ENCODE results near the gene CLMN.

Gene CLMN

GRCh38 chr14:95301527-95302187 is 18.1 kb downstream of the CLMN start:
- peak in 1 of 2 donors; percentile 41 for DNase-seq
- Histone ChIP-seq H3K4me1 (peaks cover 0 to 17% (median 4%) of the 10 kb centered on the region in 4 donors), H3K9me3 (no peaks in the 10 kb centered on the region), H3K4me3 (no peak overlapping the region), H3K27me3 (no peaks in the 10 kb centered on the region), H3K36me3 (no peaks in the 10 kb centered on the region), H3K27ac (no peak overlapping the region)
- intact Hi-C loops (cut with DNase I; ENCODE audit: low total_unique reads) = no loop called here
- TF ChIP-seq, protein P1, sequence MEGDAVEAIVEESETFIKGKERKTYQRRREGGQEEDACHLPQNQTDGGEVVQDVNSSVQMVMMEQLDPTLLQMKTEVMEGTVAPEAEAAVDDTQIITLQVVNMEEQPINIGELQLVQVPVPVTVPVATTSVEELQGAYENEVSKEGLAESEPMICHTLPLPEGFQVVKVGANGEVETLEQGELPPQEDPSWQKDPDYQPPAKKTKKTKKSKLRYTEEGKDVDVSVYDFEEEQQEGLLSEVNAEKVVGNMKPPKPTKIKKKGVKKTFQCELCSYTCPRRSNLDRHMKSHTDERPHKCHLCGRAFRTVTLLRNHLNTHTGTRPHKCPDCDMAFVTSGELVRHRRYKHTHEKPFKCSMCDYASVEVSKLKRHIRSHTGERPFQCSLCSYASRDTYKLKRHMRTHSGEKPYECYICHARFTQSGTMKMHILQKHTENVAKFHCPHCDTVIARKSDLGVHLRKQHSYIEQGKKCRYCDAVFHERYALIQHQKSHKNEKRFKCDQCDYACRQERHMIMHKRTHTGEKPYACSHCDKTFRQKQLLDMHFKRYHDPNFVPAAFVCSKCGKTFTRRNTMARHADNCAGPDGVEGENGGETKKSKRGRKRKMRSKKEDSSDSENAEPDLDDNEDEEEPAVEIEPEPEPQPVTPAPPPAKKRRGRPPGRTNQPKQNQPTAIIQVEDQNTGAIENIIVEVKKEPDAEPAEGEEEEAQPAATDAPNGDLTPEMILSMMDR (IDR thresholded peaks at IDR 0.05) = no peak

DNA sequence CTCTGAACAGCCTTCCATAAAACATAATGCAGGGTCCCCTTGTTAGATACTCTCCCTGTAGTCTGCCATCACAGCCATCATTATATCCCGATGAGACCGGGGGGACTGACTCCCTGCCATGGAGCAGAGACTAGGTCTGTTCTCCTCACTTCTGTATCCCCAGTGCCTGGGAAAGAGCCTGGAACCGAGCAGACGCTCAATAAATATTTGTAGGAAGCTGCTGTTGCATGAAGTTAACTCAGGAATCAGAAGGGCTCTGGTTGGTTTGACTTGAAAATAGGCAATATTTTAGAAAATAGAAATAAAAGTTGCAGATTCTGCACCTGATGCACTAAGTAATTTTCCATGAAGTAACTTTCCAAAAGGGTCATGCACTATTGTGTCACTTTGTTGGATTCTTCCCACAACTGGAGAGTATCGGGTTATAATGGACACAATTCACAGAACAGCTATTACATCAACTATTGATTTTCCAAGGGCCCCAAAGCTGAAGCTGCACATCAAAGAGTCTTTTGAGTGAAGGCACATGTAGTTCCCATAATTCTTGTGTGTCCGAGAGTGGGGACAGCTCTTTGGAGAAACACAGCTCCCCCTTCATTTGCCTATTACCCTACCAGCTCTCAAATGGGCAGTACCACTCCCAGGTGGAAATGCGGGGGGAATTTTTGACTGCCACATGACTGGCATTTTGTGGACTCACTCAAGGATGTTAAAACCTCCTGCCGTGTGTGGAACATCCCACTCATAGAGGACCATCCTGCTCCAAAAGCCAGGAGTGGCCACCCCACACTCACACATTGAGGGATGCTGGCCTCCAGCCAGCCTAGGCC is 18.8 kb downstream of the CLMN start:
- H3K27me3 ChIP-seq = no peaks in the 10 kb centered on the region
- no peak for DNase-seq
- no peaks in the 10 kb centered on the region for H3K36me3 ChIP-seq
- TF ChIP-seq, protein P1 (IDR thresholded peaks at IDR 0.05) = no peak
- intact Hi-C loops (cut with DNase I; ENCODE audit: low total_unique reads) = no loop called here
- H3K9me3 ChIP-seq = peaks cover 0 to 5% (median 0%) of the 10 kb centered on the region in 3 donors
- H3K27ac ChIP-seq = no peak overlapping the region
- H3K4me1 ChIP-seq = peaks cover 0 to 17% (median 4%) of the 10 kb centered on the region in 4 donors
- no peak overlapping the region for H3K4me3 ChIP-seq

DNA sequence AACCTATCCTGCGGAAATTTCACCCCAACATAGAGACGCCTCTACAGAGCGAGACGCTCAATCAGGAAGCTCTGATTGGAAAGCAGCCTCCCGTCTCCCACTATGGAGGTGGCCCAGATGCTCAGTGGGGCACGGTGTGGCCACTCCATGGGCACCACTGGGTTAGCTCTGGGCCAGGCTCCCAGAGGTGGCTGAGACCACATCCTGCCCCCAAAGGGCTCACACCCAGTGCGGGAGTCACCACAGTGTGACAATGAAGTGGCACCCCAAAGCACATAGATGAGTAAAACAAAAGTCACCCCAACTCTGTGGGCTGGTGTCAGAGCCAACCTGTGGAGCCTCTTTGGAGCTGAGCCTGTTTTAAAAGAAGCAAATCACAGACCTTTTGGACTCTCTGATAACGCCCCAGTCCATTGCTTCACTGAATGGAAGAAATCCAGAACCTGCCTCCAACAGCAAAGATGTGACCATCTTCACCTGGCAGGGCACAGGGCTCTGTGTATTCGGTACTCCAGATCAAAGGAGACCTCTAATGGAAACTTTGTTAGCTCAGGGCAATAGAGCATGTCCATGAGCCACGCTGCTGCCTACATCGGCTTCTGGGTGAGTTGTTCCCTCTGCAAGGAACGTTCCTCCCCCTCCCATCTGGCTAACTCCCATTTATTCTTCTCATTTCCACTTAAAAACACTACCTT is 19.6 kb downstream of the CLMN start:
- H3K4me3 ChIP-seq = no peak overlapping the region
- TF ChIP-seq, protein P1 (IDR thresholded peaks at IDR 0.05) = no peak
- intact Hi-C loops (cut with DNase I; ENCODE audit: low total_unique reads) = no loop called here

DNA sequence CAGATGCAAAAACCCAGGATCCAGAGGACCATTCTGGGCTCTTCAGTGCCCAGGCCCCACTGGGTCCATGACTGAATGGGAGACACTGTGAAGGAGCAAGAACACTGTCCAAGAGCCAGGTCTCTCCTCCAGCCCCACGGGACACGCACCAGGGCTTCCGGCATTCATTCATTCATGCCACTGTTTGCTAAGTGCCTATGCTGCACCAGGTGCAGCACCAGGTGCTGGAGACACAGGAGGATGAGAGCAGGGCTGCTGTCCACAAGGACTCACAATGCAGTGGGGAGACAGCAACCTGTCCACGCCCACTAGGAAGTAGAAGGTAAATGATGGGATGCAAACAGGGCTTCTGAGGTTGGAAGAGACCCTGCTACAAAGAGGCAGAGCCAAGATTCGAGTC is 20.4 kb downstream of the CLMN start:
- Histone ChIP-seq H3K36me3 (no peaks in the 10 kb centered on the region), H3K27me3 (no peaks in the 10 kb centered on the region), H3K9me3 (peaks cover 0 to 7% (median 0%) of the 10 kb centered on the region in 3 donors), H3K4me3 (no peak overlapping the region), H3K27ac (no peak overlapping the region), H3K4me1 (peaks cover 0 to 17% (median 8%) of the 10 kb centered on the region in 4 donors)
- TF ChIP-seq, protein P1 (IDR thresholded peaks at IDR 0.05) = no peak
- intact Hi-C loops (cut with DNase I; ENCODE audit: low total_unique reads) = no loop called here
- DNase-seq = no peak

More for the DNA sequence above, 19.6 kb downstream of the CLMN start:
- H3K4me1 ChIP-seq = peaks cover 0 to 17% (median 5%) of the 10 kb centered on the region in 4 donors
- no peak overlapping the region for H3K27ac ChIP-seq
- H3K36me3 ChIP-seq = no peaks in the 10 kb centered on the region
- no peak for DNase-seq
- H3K9me3 ChIP-seq = peaks cover 0 to 7% (median 0%) of the 10 kb centered on the region in 3 donors
- H3K27me3 ChIP-seq = no peaks in the 10 kb centered on the region

GRCh38 chr14:95297832-95298231 is 21.9 kb downstream of the CLMN start:
- H3K27ac ChIP-seq = no peak overlapping the region
- no peaks in the 10 kb centered on the region for H3K36me3 ChIP-seq
- intact Hi-C loops (cut with DNase I; ENCODE audit: low total_unique reads) = no loop called here
- no peaks in the 10 kb centered on the region for H3K27me3 ChIP-seq
- no peak overlapping the region for H3K4me3 ChIP-seq
- peaks cover 0 to 7% (median 0%) of the 10 kb centered on the region in 3 donors for H3K9me3 ChIP-seq
- DNase-seq = no peak
- TF ChIP-seq, protein P1 (IDR thresholded peaks at IDR 0.05) = no peak
- H3K4me1 ChIP-seq = peaks cover 0 to 17% (median 5%) of the 10 kb centered on the region in 4 donors

Data from tibial artery (tissue), 4 donors.